ENCODE results near the gene TIGAR. TPM values are rescaled to one million over a fixed set of nuclear protein-coding genes. Genes with fewer than 3 reads are reported as not detected.

TIGAR gene
- polyA plus RNA-seq, 2 of the 4 experiments (the other 2 are of a cell fraction) = 24.5 to 50.9 TPM

- TF ChIP-seq BHLHE40 (IDR thresholded peaks at IDR 0.05; ENCODE audit: low read depth, low read length) (0 out of 2 replicates have a peak, but pooled peaks have one; percentile 10), JUNB (IDR thresholded peaks at IDR 0.05) (no peak), CBX2 (IDR thresholded peaks at IDR 0.05; ENCODE audit: borderline replicate concordance, low read depth) (no peak), ZSCAN20 (CRISPR knock-in tag; IDR thresholded peaks at IDR 0.05) (no peak), MAX (IDR thresholded peaks at IDR 0.05) (peak; percentile 74)
- no peak for DNase-seq (ENCODE audit: low read depth in 1 of 2, low spot score in 1 of 2)
- Histone ChIP-seq H3K4me2 (peak overlapping the region; percentile 78), H3K9me3 (no peaks in the 10 kb centered on the region), H3K4me3 (peak overlapping the region; percentile 30; the same call in 2 of the 3 replicates), H3K4me1 (peaks cover 69% of the 10 kb centered on the region), H3K27ac (no peak overlapping the region)
- 17% methylated on average over 36 of the region's 62 CpGs for WGBS (ENCODE audit: missing lambda C conversion rate)
- ATAC-seq = peak in 1 of 2 experiments; percentile 2; a peak in 1 of 6 replicates
- CTCF ChIA-PET = interaction anchor here (0.6 to 1.3 kb wide), 4 partner anchors 196 to 972 kb away, joined by 3 to 4 read pairs (median 3); no protein-coding TSS in a partner anchor
- FAIRE-seq = no peak
- POLR2A ChIA-PET = interaction anchor here (0.7 to 0.9 kb wide), 2 partner anchors 125 to 224 kb away, joined by 5 to 7 read pairs; no protein-coding TSS in a partner anchor
Observed at GRCh38 chr12:4272424-4273272, 48.4 kb upstream of the TIGAR start.

- TF ChIP-seq ZC3H11A (IDR thresholded peaks at IDR 0.05) = no peak
- no peak for TF ChIP-seq HES2 (IDR thresholded peaks at IDR 0.05)
- no peak for TF ChIP-seq E2F6 (IDR thresholded peaks at IDR 0.05; ENCODE audit: borderline replicate concordance, low read depth)
- no peak for TF ChIP-seq RARB (CRISPR knock-in tag; IDR thresholded peaks at IDR 0.05)
- TF ChIP-seq CHD2 (IDR thresholded peaks at IDR 0.05; ENCODE audit: low read length, partially characterized antibody) = no peak
- no peak for TF ChIP-seq TP53 (CRISPR knock-in tag; IDR thresholded peaks at IDR 0.05)
- TF ChIP-seq ZSCAN20 (CRISPR knock-in tag; IDR thresholded peaks at IDR 0.05) = no peak
- no peak for TF ChIP-seq FOSL2 (IDR thresholded peaks at IDR 0.05)
- TF ChIP-seq FOSL2 (CRISPR knock-in tag; IDR thresholded peaks at IDR 0.05) = no peak
- no peak for TF ChIP-seq GATA3 (IDR thresholded peaks at IDR 0.05; ENCODE audit: borderline replicate concordance)
- no peak for TF ChIP-seq HMGXB4 (CRISPR knock-in tag; IDR thresholded peaks at IDR 0.05; ENCODE audit: borderline replicate concordance)
- no peak for TF ChIP-seq ZNF302 (CRISPR knock-in tag; IDR thresholded peaks at IDR 0.05)
- no peak for TF ChIP-seq MAX (IDR thresholded peaks at IDR 0.05)
- no peak for TF ChIP-seq CHD4 (IDR thresholded peaks at IDR 0.05; ENCODE audit: borderline replicate concordance)
- no peak for TF ChIP-seq JUNB (IDR thresholded peaks at IDR 0.05)
- TF ChIP-seq HOXB5 (CRISPR knock-in tag; IDR thresholded peaks at IDR 0.05) = no peak
- TF ChIP-seq ESRRA (IDR thresholded peaks at IDR 0.05; ENCODE audit: borderline replicate concordance, low read length) = no peak
- TF ChIP-seq KDM1A (IDR thresholded peaks at IDR 0.05; ENCODE audit: low read depth) = no peak
- TF ChIP-seq TFCP2L1 (CRISPR knock-in tag; IDR thresholded peaks at IDR 0.05) = no peak
- no peak for TF ChIP-seq PHF8 (IDR thresholded peaks at IDR 0.05; ENCODE audit: borderline replicate concordance, low read depth)
- no peak for FAIRE-seq
- ChIA-PET POLR2A (no interaction called here), CTCF (interaction anchor here (1.1 to 7.0 kb wide), 2 partner anchors 280 to 973 kb away, joined by 3 to 74 read pairs; no protein-coding TSS in a partner anchor)
- Histone ChIP-seq H3K27ac (no peak overlapping the region), H3K4me2 (peak overlapping the region; percentile 78), H3K4me1 (peaks cover 69% of the 10 kb centered on the region), H3K4me3 (peak overlapping the region; percentile 46; the same call in 2 of the 3 replicates), H3K9me3 (no peaks in the 10 kb centered on the region)
- no peak for ATAC-seq
- 5% methylated on average over 4 of the region's 10 CpGs for WGBS (ENCODE audit: missing lambda C conversion rate)
- DNase-seq (ENCODE audit: low read depth in 1 of 2, low spot score in 1 of 2) = no peak
Observed at GRCh38 chr12:4273273-4273651, 47.8 kb upstream of the TIGAR start.

All from A549 (cell line).